ENCODE results near the gene CBLC.

Gene CBLC

DNA sequence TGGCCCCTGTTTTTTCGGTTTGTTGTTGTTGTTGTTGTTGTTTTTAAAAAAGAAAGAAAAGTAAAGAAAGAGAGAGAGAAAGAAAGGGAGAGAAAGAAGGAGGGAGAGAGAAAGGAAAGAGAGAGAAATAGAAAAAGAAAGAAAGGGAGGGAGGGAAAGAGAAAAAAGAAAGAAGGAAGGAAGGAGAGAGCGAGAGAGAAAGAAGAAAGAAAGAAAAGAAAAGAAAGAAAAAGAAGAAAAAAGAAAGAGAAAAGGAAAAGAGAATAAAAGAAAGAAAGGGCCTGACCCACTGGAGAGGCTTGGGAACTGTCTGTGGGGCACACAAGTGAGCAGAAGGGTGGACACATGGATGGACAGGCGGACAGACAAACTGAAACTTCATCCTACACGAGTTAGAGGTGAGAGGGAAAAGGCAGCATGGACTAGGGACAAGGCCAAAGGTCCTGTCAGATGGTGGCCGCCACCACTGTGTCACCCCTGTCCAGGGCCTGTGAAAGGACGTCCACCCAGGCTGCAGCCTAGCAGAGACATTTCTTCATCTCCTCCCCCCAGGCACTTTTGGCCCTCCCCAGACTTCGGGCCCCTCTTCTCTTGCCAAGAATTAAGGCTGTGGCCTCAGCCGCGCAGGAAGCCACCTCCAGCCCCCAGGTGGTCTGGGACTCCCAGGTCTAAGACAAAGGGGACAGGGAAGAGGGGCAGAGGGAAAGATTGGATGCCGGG is 22.1 kb downstream of the CBLC start:
- no peak for DNase-seq (ENCODE audit: low spot score)

DNA sequence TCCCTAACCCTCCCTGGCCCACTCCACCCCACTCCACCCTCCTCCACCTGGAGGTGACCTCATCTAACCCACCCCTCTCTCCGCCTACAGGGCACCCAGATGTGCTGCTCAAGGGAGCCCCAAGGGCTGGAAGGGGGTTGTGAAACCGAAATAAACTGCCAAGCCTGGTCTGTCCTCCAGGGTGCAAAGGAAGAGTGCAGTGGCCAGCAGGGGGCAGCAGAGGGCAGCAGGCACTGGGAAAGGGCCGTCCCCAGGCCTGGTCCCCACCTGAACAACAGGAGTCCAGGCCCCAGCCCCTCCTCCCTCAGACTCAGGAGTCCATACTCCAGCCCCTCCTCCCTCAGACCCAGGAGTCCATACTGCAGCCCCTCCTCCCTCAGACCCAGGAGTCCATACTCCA is 22.8 kb downstream of the CBLC start:
- peak; percentile 92 for DNase-seq (ENCODE audit: low spot score)

DNA sequence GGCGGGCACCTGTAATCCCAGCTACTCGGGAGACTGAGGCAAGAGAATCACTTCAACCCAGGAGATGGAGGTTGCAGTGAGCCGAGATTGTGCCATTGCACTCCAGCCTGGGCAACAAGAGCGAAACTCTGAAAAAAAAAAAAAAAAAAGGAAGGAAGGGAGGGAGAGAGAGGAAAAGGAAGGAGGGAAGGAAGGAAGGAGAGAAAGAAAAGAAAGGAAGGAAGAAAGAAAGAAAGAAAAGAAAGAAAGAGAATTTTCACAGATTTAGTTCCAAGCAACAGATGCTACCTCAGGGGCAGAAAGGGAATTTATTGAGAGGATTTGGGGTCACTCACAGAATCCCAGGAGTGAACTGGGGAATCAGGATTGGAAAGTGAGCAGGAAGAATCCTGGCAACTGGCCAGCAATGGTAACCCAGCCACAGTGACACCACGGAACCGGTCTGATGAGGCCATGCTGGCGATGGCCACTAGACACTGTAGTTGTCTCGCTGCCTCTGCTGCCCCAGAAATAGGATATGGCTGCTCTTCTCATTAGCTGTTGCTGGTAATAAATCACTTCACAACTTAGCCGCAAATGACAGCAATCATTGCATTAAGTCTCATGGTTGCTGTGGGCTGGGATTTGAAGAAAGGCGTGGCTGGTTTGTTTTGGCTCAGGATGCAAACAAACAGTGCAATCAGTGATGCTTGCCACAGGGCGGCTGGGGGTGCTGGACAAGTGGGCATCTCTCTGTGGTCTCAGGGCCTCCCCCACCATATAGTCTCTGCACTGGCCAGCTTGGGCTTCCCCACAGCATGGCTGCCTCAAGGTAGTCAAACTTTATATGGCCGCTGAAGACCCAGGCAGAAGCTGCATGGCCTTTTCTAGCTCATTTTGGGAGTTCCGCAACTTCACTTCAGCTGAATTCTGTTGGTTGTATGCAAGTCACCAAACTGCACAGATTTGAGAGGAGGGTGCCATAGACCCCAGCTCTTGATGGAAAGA is 26.0 kb downstream of the CBLC start:
- DNase-seq (ENCODE audit: low spot score) = no peak

DNA sequence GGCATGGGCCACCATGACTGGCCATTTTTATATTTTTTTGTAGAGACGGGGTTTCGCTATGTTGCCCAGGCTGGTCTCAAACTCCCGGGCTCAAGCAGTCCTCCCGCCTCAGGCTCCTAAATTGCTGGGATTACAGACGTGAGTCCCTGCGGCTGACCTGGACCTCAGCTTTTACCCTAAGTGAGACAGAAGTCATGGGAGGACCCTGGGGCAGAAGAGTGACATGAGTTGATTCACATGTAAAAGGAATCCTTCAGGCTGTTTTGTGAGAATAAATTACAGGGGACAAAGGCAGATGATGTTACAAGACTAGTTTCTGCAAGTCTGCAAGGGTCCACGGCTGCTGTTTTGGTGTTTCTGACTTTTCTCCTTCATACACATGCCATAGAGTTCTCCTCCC is 28.6 kb downstream of the CBLC start:
- DNase-seq (ENCODE audit: low spot score) = no peak

DNA sequence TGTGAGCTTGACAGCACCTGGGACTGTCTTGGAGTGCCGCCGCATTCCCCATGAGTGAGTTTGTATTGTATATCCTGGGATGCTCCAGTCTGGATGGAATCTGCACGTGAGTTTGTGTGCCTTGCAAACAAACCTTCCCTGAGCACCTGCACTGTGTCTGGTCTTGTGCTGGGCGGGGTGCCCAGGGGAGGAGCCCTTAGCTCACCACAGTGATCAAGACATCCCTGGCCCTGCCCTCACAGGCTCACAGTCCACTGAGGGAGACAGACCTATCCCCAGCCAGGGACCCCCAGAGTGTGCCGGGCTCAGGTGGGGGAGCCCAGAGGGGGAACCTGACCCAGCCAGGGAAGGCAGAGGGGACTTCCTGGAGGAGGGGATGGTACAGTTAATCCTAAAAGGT is 29.5 kb downstream of the CBLC start:
- DNase-seq (ENCODE audit: low spot score) = no peak

DNA sequence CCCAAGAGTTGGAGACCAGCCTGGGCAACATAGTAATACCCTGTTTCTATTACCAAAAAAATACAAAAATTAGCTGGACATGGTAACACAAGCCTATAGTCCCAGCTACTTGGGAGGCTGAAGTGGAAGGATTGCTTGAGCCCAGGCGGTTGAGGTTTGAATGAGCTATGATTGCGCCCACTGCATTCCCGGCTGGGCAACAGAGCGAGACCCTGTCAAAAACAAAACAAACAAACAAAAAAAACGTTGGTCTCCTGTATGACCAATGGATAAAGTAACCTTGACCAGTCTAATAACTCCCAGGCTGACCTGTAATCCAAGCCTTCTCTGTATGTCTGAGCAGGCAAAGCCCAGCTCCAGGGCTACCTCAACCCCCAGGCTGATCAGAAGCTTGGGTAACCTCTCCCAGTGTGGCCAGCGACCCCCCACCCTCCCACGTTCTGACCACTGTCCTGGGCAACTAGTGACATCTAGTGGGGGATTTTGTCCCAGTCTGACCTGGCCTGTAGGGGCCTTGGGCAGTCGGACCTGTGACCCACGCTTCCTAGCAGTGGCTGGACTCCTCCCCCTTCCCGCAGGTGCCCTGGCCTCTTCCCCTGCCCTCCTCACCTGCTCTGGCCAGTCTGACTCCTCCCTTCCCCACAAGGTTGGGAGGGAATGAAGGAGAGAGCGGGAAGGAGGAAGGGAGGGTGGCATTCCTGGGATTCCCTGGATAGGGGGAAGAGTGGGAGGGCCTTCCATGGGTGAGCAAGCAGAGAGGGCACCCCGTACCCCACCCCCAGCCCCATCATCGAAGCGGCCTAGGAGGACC is 30.2 kb downstream of the CBLC start:
- DNase-seq (ENCODE audit: low spot score) = peak; percentile 43

DNA sequence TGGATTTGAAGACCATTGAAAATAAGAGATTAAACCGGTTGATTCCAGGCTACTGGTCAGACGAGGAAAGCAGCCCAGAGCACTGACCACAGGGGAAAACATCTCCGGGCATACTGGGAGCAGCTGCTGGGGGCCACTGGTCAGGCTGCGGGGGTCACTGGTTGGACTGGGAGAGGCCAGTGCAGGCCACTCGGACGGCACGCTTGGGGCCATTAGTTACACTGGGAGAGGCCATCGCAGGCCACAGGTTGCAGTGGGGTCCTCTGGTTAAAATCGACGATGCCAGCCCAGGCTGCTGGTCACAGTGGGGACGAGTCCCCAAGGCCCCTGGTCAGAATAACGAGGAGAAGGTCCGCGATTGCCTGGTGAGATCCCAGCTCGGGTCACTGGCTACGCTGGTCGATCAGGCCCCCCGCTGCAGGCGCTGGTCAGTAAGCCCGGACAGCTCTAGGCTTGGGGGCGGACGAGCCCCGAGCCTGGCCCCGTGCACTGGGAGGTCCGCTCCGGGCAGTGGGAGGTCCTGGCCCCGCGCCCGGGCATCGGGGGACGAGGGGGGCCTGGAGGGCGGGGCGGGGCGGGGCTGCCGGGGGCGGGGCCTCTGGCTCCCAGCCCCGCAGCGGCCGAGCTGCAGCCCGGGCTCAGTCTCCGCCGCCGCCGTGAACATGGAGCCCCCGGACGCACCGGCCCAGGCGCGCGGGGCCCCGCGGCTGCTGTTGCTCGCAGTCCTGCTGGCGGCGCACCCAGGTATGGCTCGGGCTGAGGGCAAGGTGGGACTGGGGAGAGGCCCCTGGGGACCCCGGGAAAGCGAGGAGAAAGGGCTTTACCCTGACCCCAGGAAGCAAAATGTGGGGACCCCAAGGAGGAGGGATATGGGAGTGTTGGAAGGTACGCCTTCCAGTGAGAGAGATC is 31.0 kb downstream of the CBLC start, which contains the start of gene BCAM:
Gene BCAM, plus strand, starts transcription at position 641 of the 909 bp plus-strand sequence. Its CDS starts 22 bp downstream, at position 663.
- peak; percentile 95 for DNase-seq (ENCODE audit: low spot score)

DNA sequence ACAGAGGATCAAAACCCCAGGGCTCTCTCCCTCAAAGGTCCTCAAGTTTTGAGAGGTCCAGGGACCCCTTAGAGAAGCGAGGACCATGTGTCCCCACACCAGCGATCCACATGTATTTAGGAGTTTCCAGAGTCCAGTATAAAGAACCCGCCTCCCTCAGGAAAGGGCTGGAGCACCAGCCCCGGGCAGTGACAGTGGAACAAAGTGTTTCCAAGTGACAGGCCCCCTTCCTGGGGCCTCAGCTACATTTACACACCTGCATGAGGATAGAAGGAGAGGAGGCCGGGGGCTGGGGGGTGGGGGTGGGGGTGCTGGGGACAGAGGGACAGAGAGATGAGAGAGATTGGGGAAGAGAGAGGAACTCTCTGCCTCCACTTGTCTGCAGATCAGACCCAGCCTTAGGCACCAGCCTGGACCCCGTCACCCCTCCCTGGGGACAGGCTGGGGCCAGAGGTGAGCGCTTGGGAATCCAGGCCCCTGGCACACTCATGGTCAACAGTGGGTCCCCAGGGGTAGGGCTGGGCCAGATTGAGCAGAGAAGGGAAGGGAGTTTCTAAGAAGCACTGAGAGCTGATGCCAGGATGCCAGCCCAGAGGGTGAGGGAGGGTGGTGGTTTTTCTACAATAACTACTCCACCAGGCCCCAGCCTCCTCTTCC is 32.0 kb downstream of the CBLC start:
- no peak for DNase-seq (ENCODE audit: low spot score)

DNA sequence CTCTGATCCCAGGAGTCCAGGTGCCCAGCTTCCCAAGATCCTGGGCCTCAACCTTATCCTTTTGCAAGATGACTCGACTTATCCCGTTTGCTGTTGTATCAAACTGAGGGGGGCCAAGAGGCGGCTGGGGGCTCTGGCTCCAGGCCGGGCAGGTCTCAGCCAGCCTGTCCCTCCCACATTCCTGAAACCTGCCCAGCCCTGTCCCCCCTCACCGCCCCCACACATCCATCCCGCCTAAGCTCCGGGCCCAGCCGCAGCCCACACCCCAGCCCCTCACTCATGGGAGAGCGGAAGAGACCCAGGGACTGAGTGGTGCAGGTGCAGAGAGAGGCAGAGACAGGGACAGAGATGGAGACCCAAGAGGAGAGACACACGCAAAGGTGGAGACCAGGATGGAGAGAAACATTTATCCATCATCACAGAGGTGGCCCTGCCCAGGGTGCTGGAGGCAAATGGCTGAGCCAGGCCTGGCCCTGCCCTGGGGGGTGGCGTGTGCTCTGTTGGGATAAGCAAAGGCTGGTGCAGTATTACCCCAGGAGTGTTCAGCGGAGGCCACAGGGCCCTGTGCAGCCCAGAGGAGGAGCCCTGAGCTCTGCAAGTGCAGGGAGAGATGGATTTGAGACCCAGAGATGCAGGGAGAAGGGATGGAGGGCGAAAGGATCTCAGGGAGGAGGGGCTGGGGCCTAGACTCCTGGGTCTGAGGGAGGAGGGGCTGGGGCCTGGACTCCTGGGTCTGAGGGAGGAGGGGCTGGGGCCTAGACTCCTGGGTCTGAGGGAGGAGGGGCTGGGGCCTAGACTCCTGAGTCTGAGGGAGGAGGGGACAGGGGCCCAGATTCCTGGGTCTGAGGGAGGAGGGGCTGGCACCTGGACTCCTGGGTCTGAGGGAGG is 32.8 kb downstream of the CBLC start:
- DNase-seq (ENCODE audit: low spot score) = no peak

DNA sequence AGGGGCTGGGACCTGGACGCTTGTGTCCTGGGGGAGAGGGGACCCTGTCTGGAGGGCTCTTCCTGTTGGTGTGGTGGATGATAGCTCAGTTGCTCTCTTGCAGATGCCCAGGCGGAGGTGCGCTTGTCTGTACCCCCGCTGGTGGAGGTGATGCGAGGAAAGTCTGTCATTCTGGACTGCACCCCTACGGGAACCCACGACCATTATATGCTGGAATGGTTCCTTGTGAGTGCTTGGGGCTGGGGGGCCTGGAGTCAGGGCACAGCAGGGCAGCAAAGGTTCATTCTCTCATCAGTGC is 33.4 kb downstream of the CBLC start:
- DNase-seq (ENCODE audit: low spot score) = no peak

DNA sequence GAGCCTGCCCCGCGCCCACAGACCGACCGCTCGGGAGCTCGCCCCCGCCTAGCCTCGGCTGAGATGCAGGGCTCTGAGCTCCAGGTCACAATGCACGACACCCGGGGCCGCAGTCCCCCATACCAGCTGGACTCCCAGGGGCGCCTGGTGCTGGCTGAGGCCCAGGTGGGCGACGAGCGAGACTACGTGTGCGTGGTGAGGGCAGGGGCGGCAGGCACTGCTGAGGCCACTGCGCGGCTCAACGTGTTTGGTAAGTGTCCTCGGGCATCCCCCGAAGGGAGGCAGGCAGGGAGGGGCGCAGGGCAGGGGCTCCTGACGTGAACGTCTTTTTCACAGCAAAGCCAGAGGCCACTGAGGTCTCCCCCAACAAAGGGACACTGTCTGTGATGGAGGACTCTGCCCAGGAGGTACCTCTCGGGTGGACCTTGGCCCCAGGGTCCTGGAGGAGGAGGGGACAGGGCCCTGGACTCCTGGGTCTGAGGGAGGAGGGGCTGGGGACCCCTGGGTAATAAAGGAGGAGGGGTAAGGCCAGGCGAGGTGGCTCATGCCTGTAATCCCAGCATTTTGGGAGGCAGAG is 34.5 kb downstream of the CBLC start:
- DNase-seq (ENCODE audit: low spot score) = no peak

DNA sequence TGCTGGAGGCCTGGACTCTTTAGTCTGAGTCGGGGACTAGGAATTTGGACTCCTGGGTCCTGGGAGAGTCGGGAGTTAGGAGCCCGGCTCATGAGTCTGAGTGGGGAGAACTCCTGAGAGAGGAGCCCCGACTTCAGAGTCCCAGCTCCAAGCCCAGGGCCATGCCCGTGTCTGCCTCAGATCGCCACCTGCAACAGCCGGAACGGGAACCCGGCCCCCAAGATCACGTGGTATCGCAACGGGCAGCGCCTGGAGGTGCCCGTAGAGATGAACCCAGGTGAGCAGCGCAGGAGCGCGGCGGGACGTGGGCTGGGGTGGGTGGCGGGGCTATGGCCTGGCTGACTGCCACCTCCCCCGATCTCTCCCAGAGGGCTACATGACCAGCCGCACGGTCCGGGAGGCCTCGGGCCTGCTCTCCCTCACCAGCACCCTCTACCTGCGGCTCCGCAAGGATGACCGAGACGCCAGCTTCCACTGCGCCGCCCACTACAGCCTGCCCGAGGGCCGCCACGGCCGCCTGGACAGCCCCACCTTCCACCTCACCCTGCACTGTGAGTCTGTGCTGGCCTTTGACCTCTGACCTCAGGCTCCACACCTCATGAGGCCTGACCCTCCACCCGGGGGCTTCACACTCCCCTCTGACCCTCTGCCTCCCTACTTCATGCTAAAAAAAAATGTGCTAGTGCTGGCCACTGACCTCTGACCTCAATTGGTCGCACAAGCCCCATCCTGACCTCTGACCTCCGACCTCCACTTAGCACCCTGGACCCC is 35.6 kb downstream of the CBLC start:
- DNase-seq (ENCODE audit: low spot score) = no peak

DNA sequence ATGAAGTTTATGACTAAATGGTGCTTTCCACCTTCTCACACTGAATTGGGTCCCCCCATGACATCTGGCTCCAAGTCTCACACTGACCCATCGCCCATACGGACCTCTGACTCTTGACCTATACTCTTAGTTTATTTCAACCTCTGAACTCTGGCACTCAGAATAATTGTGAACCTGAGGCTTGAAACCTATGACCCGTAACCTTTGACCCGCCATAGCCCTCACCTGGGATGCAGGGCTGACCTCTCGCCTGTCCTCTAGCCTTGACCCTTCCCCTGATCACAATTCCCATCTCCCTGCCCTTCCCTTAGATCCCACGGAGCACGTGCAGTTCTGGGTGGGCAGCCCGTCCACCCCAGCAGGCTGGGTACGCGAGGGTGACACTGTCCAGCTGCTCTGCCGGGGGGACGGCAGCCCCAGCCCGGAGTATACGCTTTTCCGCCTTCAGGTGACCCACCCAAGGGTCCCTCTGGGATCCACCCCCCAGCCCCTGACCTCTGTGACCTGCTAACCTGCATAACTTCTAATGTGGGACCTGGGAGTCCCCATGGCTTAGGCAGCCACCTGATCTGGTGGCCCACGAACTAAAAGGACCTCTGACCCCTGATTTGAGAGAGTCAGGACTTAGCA is 36.3 kb downstream of the CBLC start:
- no peak for DNase-seq (ENCODE audit: low spot score)

DNA sequence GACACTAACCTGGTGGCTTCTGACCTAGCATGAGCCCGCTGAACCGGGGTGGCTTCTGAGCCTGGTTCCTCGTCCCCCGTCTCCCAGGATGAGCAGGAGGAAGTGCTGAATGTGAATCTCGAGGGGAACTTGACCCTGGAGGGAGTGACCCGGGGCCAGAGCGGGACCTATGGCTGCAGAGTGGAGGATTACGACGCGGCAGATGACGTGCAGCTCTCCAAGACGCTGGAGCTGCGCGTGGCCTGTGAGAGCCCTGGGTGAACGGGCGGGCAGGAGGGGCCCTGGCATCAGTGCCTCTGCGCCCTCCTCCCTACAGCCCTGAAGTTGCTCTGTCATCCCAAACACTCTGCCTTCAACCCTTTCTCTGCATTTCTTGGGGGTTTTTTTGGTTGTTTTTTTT is 36.8 kb downstream of the CBLC start:
- no peak for DNase-seq (ENCODE audit: low spot score)

DNA sequence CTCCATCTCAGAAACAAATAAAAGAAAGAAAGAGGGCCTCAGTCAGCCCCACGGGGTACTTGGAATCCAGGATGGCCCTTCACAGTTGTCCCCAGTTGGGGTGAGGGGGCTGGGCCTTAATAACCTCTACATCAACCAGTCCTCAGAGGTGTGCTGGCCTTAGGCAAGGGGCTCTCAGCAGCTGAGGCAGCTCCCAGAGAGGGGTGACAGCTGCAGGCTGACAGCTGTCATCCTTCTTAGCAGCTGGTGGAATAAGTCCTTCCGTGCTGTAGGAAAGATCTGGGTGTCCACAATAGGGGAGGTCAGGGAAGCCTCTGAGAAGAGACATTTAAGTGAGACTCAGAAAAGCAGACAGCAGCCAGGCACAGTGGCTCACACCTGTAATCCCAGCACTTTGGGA is 38.6 kb downstream of the CBLC start:
- DNase-seq (ENCODE audit: low spot score) = no peak

DNA sequence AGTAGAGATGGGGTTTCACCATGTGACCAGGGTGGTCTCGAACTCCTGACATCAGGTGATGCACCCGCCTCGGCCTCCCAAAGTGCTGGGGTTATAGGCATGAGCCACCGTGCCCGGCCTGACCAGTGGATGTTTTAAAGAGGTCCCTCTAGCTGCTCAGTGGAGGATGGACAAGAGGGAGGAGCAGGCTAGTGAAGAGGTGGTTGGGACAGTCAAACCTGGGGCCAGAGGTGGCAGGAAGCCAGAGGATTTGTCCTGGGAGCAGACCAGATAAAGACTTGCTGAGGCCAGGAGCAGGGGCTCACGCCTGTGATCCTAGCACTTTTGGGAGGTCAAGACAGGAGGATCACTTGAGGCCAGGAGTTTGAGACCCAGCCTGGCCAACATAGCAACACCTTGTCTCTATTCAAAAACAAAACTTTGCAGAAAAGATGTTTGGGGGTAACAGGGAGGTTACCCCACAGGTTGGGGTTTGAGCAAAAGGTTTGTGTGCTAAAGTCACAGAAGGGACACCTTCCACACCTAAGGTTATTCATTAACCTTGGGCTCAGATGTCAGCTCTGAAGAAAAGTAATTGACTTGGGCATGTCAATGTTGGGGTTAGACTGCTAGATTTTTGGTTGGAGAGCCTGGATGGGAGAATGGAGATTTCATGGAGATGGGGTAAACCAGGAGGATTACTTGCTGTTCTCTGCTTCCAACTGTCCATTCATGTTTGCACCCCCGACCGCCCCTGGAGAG is 40.2 kb downstream of the CBLC start:
- DNase-seq (ENCODE audit: low spot score) = no peak

DNA sequence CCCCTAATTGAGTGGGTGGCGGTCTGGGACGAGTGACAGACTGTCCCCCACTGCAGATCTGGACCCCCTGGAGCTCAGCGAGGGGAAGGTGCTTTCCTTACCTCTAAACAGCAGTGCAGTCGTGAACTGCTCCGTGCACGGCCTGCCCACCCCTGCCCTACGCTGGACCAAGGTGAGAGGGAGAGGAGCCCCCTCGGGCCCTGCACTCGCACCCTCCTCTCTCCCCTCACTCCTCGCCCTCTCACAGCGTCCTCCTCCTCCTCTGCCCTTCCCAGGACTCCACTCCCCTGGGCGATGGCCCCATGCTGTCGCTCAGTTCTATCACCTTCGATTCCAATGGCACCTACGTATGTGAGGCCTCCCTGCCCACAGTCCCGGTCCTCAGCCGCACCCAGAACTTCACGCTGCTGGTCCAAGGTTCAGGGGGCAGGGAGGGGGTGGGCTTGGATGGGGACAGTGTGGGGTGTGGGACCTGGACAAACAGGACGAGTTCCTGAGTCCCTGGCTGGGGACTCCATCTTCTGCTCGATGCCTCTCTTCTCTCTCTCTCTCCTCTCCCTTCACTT is 40.9 kb downstream of the CBLC start:
- DNase-seq (ENCODE audit: low spot score) = no peak
